ENCODE data around the gene CLIC1.

Gene CLIC1

GRCh38 chr6:31687860-31688693, 48.3 kb downstream of the CLIC1 start:
- H3K4me3 ChIP-seq (ENCODE audit: low read depth, low read length) = no peak overlapping the region
- in situ Hi-C loops (cut with HindIII; ENCODE audit: low pct_ligation_motif_present, low sequenced_read_pairs) = no loop called here
- no peak for DNase-seq
- no peak overlapping the region for H3K27ac ChIP-seq
- H3K36me3 ChIP-seq (replicated peaks) = peaks cover 60% of the 10 kb centered on the region
- TF ChIP-seq CTCF (IDR thresholded peaks at IDR 0.05; ENCODE audit: low read depth, low read length, missing control alignments) = no peak
- H3K27me3 ChIP-seq (replicated peaks) = no peaks in the 10 kb centered on the region

GRCh38 chr6:31687321-31687720, 49.0 kb downstream of the CLIC1 start:
- H3K4me3 ChIP-seq (ENCODE audit: low read depth, low read length) = no peak overlapping the region
- DNase-seq = no peak
- no peaks in the 10 kb centered on the region for H3K27me3 ChIP-seq (replicated peaks)
- H3K36me3 ChIP-seq (replicated peaks) = peaks cover 57% of the 10 kb centered on the region
- in situ Hi-C loops (cut with HindIII; ENCODE audit: low pct_ligation_motif_present, low sequenced_read_pairs) = no loop called here
- TF ChIP-seq CTCF (IDR thresholded peaks at IDR 0.05; ENCODE audit: low read depth, low read length, missing control alignments) = no peak
- H3K27ac ChIP-seq = no peak overlapping the region

GRCh38 chr6:31686483-31686882, 49.8 kb downstream of the CLIC1 start:
- in situ Hi-C loops (cut with HindIII; ENCODE audit: low pct_ligation_motif_present, low sequenced_read_pairs) = no loop called here
- no peak for DNase-seq
- no peak overlapping the region for H3K4me3 ChIP-seq (ENCODE audit: low read depth, low read length)

GRCh38 chr6:31683591-31683990, 52.7 kb downstream of the CLIC1 start:
- in situ Hi-C loops (cut with HindIII; ENCODE audit: low pct_ligation_motif_present, low sequenced_read_pairs) = no loop called here

More at GRCh38 chr6:31686483-31686882, 49.8 kb downstream of the CLIC1 start:
- no peak for TF ChIP-seq CTCF (IDR thresholded peaks at IDR 0.05; ENCODE audit: low read depth, low read length, missing control alignments)
- H3K36me3 ChIP-seq (replicated peaks) = peaks cover 52% of the 10 kb centered on the region
- H3K27me3 ChIP-seq (replicated peaks) = no peaks in the 10 kb centered on the region
- no peak overlapping the region for H3K27ac ChIP-seq

DNA sequence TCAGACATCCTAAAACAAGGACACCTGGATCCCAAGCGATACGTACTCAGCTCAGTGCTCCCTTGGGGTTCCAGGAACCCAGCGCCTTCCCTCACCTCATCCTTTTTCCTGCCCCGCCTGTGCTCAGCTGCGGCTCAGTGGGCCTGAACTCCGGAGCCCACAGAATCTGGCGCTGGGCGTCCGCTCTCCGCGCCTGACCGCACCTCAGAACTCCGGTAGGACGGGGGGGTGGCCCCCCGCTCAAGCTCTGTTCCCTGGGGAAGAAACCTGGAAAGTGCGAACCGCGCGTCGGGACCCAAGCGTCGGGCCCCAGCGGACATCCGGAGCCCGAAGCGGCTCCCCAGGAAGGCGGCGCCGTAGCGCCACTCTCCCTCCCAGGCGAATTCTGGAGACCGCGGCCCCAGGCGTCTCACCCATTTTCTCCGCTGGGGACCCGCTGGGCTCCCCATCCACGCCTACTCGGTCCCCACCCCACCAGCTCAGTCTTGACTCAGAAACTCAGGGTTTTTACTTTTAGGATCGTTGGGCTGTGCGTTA, 55.1 kb downstream of the CLIC1 start:
- Histone ChIP-seq H3K27me3 (replicated peaks) (no peaks in the 10 kb centered on the region), H3K27ac (peak overlapping the region; percentile 30), H3K4me3 (ENCODE audit: low read depth, low read length) (peak overlapping the region; percentile 61), H3K36me3 (replicated peaks) (peaks cover 2% of the 10 kb centered on the region)
- DNase-seq = no peak
- in situ Hi-C loops (cut with HindIII; ENCODE audit: low pct_ligation_motif_present, low sequenced_read_pairs) = no loop called here
- TF ChIP-seq CTCF (IDR thresholded peaks at IDR 0.05; ENCODE audit: low read depth, low read length, missing control alignments) = peak; percentile 29

More at GRCh38 chr6:31683591-31683990, 52.7 kb downstream of the CLIC1 start:
- Histone ChIP-seq H3K27me3 (replicated peaks) (no peaks in the 10 kb centered on the region), H3K36me3 (replicated peaks) (peaks cover 25% of the 10 kb centered on the region), H3K27ac (no peak overlapping the region), H3K4me3 (ENCODE audit: low read depth, low read length) (no peak overlapping the region)
- no peak for TF ChIP-seq CTCF (IDR thresholded peaks at IDR 0.05; ENCODE audit: low read depth, low read length, missing control alignments)
- DNase-seq = no peak

All from brain microvascular endothelial cell (primary cell).